Measurements from ENCODE around the gene SGTB.
"Not testable (repeated sequence)": the region's sequence is repeated elsewhere in the genome, so short reads cannot be mapped to it uniquely, and the experiment has no call there.

The SGTB gene

DNA sequence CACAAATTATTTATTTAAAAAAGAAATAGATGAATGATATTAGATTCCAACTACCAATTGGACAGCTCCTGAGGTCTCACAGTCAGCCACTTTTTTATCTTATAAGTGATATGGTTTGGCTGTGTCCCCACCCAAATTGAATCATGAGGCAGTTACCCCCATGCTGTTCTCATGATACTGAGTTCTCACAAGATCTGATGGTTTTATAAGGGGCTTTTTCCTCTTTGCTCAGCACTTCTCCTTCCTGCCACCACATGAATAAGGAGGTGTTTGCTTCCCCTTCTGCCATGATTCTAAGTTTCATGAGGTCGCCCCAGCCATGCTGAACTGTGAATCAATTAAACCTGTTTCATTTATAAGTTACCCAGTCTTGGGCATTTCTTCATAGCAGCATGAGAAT is 13.0 kb upstream of the SGTB start:
- no peak for TF ChIP-seq CTCF (IDR thresholded peaks at IDR 0.05; ENCODE audit: low read depth, low read length)
- DNase-seq (ENCODE audit: extremely low read depth, low read depth), result no peak

- not testable (repeated sequence) for DNase-seq (ENCODE audit: extremely low read depth, low read depth)
These were observed 12.4 kb upstream of the SGTB start for GRCh38 chr5:65734196-65734775.

- DNase-seq (ENCODE audit: extremely low read depth, low read depth), result not testable (repeated sequence)
These were observed 10.1 kb upstream of the SGTB start for GRCh38 chr5:65732046-65732445.

GRCh38 chr5:65730910-65731309 is 9.0 kb upstream of the SGTB start:
- no peak for TF ChIP-seq CTCF (IDR thresholded peaks at IDR 0.05; ENCODE audit: low read depth, low read length)
- DNase-seq (ENCODE audit: extremely low read depth, low read depth), result no peak

GRCh38 chr5:65728218-65728617 is 6.3 kb upstream of the SGTB start:
- DNase-seq (ENCODE audit: extremely low read depth, low read depth), result no peak
- no peak for TF ChIP-seq CTCF (IDR thresholded peaks at IDR 0.05; ENCODE audit: low read depth, low read length)

- DNase-seq (ENCODE audit: extremely low read depth, low read depth), result no peak
- no peak for TF ChIP-seq CTCF (IDR thresholded peaks at IDR 0.05; ENCODE audit: low read depth, low read length)
These were observed 5.7 kb upstream of the SGTB start for GRCh38 chr5:65727491-65728156.

- TF ChIP-seq CTCF (IDR thresholded peaks at IDR 0.05; ENCODE audit: low read depth, low read length), result no peak
- DNase-seq (ENCODE audit: extremely low read depth, low read depth), result no peak
These were observed 880 bp upstream of the SGTB start for GRCh38 chr5:65722575-65723403.

DNA sequence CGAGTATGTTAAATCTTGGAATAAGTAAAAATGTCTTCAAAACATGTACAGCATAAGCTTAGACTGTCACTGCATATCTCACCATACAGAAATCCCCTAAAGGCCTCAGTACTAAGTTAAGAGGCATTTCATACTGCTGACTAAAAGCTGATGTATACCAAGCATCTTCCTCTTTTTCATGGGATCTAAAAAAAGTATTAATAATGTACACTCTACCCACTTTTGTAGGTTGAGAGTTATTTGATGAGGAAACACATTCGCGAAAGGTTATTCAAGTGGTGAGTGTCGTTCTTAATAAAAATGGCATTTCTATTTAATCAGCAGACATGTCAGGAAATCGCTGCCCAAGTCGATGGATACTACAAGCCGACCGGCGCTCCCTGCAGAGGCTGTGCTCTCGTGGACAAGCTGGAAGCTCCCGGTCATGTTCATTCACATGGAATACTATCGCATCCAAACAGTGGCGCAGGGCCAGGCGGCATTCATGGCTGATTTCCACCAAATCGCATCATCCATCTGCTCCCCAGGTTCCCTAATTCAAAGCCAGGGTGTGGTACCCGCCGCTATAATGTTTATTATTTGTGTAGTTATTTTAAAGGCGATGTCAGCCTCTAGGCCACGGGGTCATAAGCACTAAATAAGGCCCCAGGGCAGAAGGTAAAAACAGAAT is 724 bp downstream of the SGTB start:
- TF ChIP-seq CTCF (IDR thresholded peaks at IDR 0.05; ENCODE audit: low read depth, low read length), result no peak
- no peak for DNase-seq (ENCODE audit: extremely low read depth, low read depth)

All from AG09319 (cell line).